ENCODE data around the gene TRA2B.
A peak's percentile ranks its signal among the peaks of the same experiment; 100 is the strongest.
"Not testable (repeated sequence)": the region's sequence is repeated elsewhere in the genome, so short reads cannot be mapped to it uniquely, and the experiment has no call there.

Gene TRA2B

GRCh38 chr3:185927501-185928200 is 10.2 kb downstream of the TRA2B start:
- DNase-seq (ENCODE audit: low spot score) = no peak

- no peak for DNase-seq (ENCODE audit: low spot score)
These were observed 11.4 kb downstream of the TRA2B start for GRCh38 chr3:185926445-185926844.

- no peak for DNase-seq (ENCODE audit: low spot score)
These were observed 12.5 kb downstream of the TRA2B start for GRCh38 chr3:185925353-185925752.

- no peak for DNase-seq (ENCODE audit: low spot score)
These were observed 13.4 kb downstream of the TRA2B start for GRCh38 chr3:185924375-185924774.

- no peak for DNase-seq (ENCODE audit: low spot score)
These were observed 17.6 kb downstream of the TRA2B start for GRCh38 chr3:185920184-185920583.

GRCh38 chr3:185916042-185916833 is 21.6 kb downstream of the TRA2B start:
- DNase-seq (ENCODE audit: low spot score) = no peak

GRCh38 chr3:185915642-185916041 is 22.2 kb downstream of the TRA2B start:
- no peak for DNase-seq (ENCODE audit: low spot score)

GRCh38 chr3:185914911-185915629 is 22.7 kb downstream of the TRA2B start:
- no peak for DNase-seq (ENCODE audit: low spot score)

- DNase-seq (ENCODE audit: low spot score) = no peak
These were observed 24.6 kb downstream of the TRA2B start for GRCh38 chr3:185912929-185913901.

- no peak for DNase-seq (ENCODE audit: low spot score)
These were observed 25.3 kb downstream of the TRA2B start for GRCh38 chr3:185912512-185912911.

- DNase-seq (ENCODE audit: low spot score) = not testable (repeated sequence)
These were observed 26.8 kb downstream of the TRA2B start for GRCh38 chr3:185911076-185911448.

GRCh38 chr3:185910322-185911075 is 27.3 kb downstream of the TRA2B start:
- not testable (repeated sequence) for DNase-seq (ENCODE audit: low spot score)

GRCh38 chr3:185909913-185910312 is 27.9 kb downstream of the TRA2B start:
- not testable (repeated sequence) for DNase-seq (ENCODE audit: low spot score)

- DNase-seq (ENCODE audit: low spot score) = peak; percentile 91
These were observed 37.6 kb downstream of the TRA2B start for GRCh38 chr3:185900228-185900627.

- no peak for DNase-seq (ENCODE audit: low spot score)
These were observed 41.2 kb downstream of the TRA2B start for GRCh38 chr3:185896636-185897035.

- no peak for DNase-seq (ENCODE audit: low spot score)
These were observed 50.7 kb downstream of the TRA2B start for GRCh38 chr3:185887066-185887465.

GRCh38 chr3:185884641-185885040 is 53.2 kb downstream of the TRA2B start:
- DNase-seq (ENCODE audit: low spot score) = no peak

- DNase-seq (ENCODE audit: low spot score) = no peak
These were observed 55.9 kb downstream of the TRA2B start for GRCh38 chr3:185881926-185882325.

GRCh38 chr3:185880600-185880999 is 57.2 kb downstream of the TRA2B start:
- no peak for DNase-seq (ENCODE audit: low spot score)

- DNase-seq (ENCODE audit: low spot score) = no peak
These were observed 58.9 kb downstream of the TRA2B start for GRCh38 chr3:185878920-185879319.

- DNase-seq (ENCODE audit: low spot score) = no peak
These were observed 63.7 kb downstream of the TRA2B start for GRCh38 chr3:185874119-185874518.

Measured in GM03348 (cell line).